AG10803 (cell line): ENCODE measurements around the gene ARHGEF2.

Experiments
- DNase-seq: peaks from one replicate; pipeline ENCODE4 v3.0.0; 2010; ENCODE audit warnings: low read depth
- H3K4me3 ChIP-seq: 2 replicates; pipeline ENCODE4 v1.5.1; 2011; ENCODE audit warnings: mild to moderate bottlenecking, low read length, control low read depth
- CTCF ChIP-seq: conservative IDR thresholded peaks from 2 replicates; pipeline ENCODE4 v1.5.1; 2011; ENCODE audit warnings: mild to moderate bottlenecking, low read length, control low read depth, inconsistent platforms

Gene ARHGEF2

GRCh38 chr1:155909894-155910293, 68.5 kb downstream of the ARHGEF2 start:
- DNase-seq: peak; percentile 55
- no peak for TF ChIP-seq CTCF
- H3K4me3 ChIP-seq: peak overlapping the region; percentile 85

- TF ChIP-seq CTCF: no peak
- no peak overlapping the region for H3K4me3 ChIP-seq
- DNase-seq: no peak
These were observed 74.1 kb downstream of the ARHGEF2 start for GRCh38 chr1:155904261-155904660.

GRCh38 chr1:155900161-155900560, 78.2 kb downstream of the ARHGEF2 start:
- H3K4me3 ChIP-seq: no peak overlapping the region
- DNase-seq: no peak
- TF ChIP-seq CTCF: no peak

GRCh38 chr1:155899683-155900082, 78.7 kb downstream of the ARHGEF2 start:
- TF ChIP-seq CTCF: no peak
- no peak overlapping the region for H3K4me3 ChIP-seq
- DNase-seq: no peak

GRCh38 chr1:155898888-155899287, 79.5 kb downstream of the ARHGEF2 start:
- no peak overlapping the region for H3K4me3 ChIP-seq
- TF ChIP-seq CTCF: no peak
- DNase-seq: no peak

GRCh38 chr1:155897746-155898145, 80.6 kb downstream of the ARHGEF2 start:
- no peak overlapping the region for H3K4me3 ChIP-seq
- no peak for TF ChIP-seq CTCF
- no peak for DNase-seq
